NCI-H226 (cell line): Measurements from ENCODE around the gene TPM1.
A peak's percentile ranks its signal among the peaks of the same experiment; 100 is the strongest.
"Not testable (repeated sequence)": the region's sequence is repeated elsewhere in the genome, so short reads cannot be mapped to it uniquely, and the experiment has no call there.

ENCODE experiments used
- DNase-seq: peaks from one replicate; pipeline ENCODE4 v3.0.0-alpha.2; 2015

Gene TPM1

DNA sequence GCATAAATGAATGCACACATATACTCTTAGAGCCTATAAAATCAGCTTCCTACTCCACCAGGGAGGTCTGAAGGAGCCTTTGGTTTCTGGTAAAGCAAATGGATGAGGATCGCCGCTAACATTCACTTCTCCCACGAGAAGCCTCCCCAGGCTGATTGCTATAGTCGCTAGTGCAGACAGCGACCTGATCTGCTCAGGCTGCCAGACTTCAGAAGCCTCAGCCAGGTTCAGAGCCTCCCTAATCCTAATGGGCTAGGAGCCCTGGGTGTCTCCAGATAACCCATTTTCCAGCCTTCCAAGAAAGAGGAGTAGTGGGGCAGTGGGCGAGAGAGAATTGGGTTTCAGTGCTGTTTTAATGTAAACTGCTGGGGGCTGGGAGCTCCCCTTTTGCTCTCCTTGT, 35.4 kb downstream of the TPM1 start:
- DNase-seq = no peak

GRCh38 chr15:63079947-63080626, 37.5 kb downstream of the TPM1 start:
- DNase-seq = peak; percentile 78

GRCh38 chr15:63080634-63081250, 38.2 kb downstream of the TPM1 start:
- DNase-seq = no peak

DNA sequence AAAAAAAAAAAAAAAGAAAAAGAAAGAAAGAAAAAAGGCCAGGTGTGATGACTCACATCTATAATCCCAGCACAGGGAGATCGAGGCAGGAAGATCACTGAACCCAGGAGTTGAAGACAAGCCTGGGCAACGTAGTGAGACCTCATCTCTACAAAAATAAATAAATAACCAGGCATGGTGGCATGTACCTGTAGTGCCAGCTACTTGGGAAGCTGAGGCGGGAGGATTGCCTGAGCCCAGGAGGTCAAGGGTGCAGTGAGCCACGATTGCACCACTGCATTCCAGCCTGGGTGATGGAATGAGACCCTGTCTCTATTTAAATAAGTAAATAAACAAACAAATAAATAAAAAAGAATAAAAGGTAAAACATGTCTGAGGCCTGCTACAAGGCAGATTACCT, 39.8 kb downstream of the TPM1 start:
- no peak for DNase-seq

- no peak for DNase-seq
Measured at GRCh38 chr15:63083044-63083443, 40.5 kb downstream of the TPM1 start.

DNA sequence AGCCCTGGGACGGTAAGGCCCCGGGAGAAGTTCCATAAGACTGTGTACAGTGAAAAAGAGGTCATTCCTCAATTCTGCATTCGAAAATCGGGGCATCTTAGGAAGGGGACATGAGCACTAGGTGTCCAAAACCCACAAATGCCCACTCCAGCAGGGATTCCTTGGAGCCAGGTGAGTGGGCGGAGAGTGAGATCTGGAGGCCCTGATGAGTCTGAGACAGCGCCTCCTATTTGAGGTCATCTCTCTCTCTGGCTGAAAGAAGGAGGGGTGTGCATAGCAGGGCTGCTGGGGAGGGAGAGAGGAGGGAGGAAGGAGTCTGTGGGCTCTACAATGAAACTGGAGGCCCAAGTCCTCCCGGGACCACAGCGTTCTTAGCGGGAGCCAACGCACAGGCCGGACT, 41.0 kb downstream of the TPM1 start:
- DNase-seq = no peak

GRCh38 chr15:63084806-63085205, 42.3 kb downstream of the TPM1 start:
- no peak for DNase-seq

GRCh38 chr15:63085289-63085688, 42.7 kb downstream of the TPM1 start:
- no peak for DNase-seq

- peak; percentile 92 for DNase-seq
Measured at GRCh38 chr15:63086271-63086670, 43.7 kb downstream of the TPM1 start.

GRCh38 chr15:63086947-63087346, 44.4 kb downstream of the TPM1 start:
- DNase-seq = no peak

DNA sequence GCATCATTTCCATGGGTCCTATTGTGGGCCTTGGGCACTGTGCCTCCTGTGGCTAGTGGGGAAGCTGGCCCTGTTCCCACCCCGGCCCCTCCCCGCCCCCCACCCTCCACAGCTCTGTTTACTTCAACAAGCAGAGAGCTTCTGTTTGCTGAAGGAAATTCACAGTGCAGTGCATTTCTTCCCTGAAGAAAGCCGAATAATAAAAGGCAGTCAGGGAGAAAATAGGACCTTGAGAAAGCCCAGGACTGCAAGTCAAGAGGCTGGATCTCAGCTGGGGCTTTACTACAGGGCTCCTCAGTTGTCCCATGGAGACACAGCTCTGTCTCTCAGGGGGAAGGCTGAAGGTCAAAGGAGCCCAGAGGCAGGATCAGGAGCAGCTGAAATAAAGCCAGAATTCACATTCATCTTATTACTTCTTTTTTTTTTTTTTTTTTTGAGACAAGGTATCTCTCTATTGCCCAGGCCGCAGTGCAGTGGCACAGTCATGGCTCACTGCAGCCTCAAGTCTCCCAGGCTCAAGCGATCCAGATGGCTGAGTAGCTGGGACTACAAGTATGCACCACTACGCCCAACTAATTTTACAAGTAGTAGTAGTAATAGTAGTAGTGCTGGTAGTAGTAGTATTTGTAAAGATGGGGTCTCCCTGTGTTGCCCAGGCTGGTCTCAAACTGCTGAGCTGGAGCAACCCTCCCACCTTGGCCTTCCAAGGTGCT, 46.1 kb downstream of the TPM1 start:
- no peak for DNase-seq

DNA sequence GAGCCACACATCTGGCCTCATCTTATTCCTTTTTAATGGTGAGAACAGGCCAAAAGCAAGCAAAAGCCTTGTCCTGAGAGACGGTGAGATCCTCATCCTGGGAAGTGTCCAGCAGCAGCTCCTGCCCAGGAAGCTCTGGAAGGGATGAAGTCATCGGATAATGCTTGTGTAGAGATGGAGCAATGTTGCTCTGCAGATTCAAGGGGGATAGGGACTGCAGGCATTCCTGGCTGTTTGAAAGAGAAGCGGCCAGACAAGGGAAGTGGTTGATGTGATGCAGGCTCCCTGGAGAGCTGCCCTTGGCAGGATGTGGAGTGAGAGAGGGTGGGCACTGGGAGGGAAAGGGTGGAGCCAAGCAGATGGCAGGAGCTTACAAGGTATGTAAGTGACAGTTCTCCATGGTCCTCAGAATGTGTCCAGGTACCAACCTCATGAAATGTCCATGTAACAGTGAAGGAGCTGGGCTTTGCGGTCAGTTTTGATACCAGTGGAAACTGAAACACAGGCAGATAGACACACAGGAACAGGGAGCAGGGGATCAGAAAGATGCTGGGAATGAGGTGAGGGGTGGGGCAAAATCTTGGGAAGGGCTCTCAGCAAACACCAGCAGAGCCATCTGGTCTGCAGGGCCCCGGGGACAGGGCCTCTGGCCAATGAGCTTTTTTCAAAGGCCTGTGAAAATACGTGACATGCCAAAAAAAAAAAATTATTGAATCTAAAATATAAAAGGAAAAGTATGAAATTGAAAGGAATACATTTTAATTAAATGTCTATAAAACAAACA, 46.9 kb downstream of the TPM1 start:
- peak; percentile 100 for DNase-seq

DNA sequence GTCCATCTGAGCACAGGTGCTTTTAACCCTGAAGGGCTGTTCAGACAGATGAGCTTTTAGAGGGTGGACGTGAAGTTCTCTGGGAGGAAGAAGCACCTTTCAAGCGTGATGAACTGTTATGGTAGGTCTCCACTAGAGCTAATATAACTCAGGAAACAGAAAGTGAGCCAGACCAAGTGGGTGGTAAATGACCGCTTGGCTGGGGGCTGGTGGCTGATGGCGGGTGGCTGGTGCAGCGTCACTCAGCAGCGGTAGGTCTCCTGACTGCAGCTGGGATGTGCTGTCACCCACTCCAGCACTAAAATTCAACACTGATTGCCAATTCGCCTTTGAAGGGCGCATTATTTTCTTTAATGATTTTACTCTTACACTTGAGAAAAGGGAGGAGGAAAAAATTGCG, 47.9 kb downstream of the TPM1 start:
- no peak for DNase-seq

GRCh38 chr15:63090887-63091286, 48.3 kb downstream of the TPM1 start:
- DNase-seq = no peak

DNA sequence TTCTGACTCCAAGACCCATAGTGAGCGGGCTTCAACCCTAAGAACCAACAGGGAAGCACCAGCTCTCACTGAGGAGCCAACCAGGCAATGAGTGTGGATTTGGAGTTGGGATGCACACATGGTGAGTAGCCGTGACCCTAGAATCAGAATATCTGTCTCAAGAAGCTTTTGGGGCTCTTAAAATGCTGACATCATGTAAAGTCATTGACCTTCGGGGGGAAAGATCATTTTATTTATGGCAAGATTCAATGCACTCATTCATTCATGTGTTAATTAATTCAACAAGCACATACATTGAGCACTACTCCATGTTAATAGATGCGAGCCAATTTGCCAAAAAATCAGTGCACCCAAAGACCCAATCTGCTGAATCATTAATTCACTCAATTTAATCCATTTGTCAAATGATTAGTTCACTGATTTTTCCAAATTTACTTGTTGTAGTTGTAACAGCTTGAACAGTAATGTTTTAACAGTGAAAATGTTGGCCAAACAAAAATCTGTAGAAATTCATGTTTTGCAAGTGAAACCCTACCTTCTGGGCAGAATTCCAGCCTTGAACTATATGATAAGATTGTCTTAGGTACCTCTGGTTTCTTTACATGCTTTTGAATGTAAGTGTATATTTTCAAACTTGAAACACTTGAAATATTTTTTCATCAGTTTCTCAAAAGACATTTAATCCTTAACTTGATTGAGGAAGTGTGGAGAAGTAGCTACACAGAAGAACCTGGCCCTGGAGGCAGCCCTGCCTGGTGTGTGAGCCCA, 49.3 kb downstream of the TPM1 start:
- no peak for DNase-seq

GRCh38 chr15:63093486-63094205, 51.1 kb downstream of the TPM1 start:
- peak; percentile 78 for DNase-seq

- DNase-seq = peak; percentile 92
Measured at GRCh38 chr15:63094495-63094931, 52.0 kb downstream of the TPM1 start.

DNA sequence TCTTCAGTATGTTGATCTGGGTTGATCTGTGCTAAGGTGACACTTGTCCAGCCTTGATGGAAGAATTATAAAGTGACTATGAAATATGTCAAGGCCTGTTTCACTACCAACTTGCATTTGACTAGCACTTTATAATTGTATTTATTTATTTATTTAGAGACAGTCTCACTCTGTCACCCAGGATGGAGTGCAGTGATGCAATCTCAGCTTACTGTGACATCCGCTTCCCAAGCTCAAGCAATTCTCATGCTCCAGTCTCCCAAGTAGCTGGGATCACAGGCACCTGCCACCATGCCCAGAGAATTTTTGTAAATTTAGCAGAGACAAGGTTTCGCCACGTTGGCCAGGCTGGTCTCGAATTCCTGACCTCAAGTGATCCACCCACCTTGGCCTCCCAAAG, 53.6 kb downstream of the TPM1 start:
- no peak for DNase-seq

- not testable (repeated sequence) for DNase-seq
Measured at GRCh38 chr15:63098901-63099300, 56.4 kb downstream of the TPM1 start.

DNA sequence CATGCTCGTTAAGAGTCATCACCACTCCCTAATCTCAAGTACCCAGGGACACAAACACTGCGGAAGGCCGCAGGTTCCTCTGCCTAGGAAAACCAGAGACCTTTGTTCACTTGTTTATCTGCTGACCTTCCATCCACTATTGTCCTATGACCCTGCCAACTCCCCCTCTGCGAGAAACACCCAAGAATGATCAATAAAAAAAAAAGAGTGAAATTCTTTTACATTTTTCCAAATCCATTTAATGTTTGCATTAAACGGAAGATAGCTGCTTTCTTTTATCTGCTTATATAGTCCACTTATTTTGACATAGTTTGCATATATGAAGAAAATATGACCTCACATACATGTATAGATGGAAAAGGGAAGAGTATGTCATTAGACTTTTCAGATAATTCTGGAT, 57.0 kb downstream of the TPM1 start:
- DNase-seq = not testable (repeated sequence)

DNA sequence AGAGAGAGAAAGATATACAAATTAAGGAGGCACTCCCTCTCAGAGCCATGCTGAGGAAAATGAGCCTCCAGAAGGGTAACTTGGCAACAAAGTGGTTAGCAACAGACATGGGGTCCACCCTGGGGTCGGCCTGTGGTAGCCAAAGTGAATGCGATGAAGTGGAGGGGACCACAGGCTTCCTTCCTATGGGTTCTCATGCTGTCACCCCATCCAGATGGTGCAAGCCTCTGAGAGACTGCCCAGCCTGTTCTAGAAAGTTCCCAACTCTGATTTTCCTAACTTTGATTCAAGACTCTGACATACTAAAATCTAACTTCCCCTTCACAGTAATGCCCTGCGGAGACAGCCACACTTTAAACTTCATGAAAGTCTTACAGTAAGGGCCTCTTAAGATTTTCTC, 60.9 kb downstream of the TPM1 start:
- no peak for DNase-seq

DNA sequence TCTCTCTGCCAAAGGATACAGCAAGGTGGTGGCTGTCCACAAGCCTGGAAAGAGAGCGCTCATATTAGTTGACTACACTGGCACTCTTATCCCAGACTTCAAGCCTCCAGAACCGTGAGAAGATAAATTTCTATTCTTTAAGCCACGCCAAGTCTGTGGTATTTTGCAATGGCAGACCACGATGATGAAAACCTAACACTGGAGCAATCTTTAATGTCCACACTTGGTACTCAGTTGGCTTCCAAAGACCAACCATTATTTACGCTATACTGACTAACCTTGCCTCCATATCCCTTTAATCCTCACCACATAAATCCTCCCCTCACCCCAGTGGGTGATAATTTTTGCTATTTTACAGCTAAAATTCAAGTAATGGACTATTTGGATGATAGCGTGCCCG, 62.2 kb downstream of the TPM1 start:
- peak; percentile 44 for DNase-seq
